K562 (cell line): ENCODE measurements around the gene COX19. TPM values are rescaled to one million over a fixed set of nuclear protein-coding genes. Genes with fewer than 3 reads are reported as not detected.

Experiments used
- ATAC-seq: fragments of 200-7000 bp; cut with Tn5 transposase; 3 replicates; pipeline ENCODE4 v1.9.1; 2020; ENCODE audit warnings: moderate library complexity
- BruUV-seq: library from RNA; stranded (reverse); fragments of 400-500 nt; replicated peaks from 2 replicates; lab custom pipeline; 2021; lab: Mats Ljungman, UMichigan
- CTCF ChIA-PET: fragments of 300-600 bp; formaldehyde crosslinking; extraction: SDS; loops from one replicate; lab custom pipeline; 2021; ENCODE audit warnings: low intra/inter-chr PET ratio; lab: Yijun Ruan, JAX
- POLR2A ChIA-PET: fragments of 300-600, 350-650 bp; sonication (Branson Sonifier 250); formaldehyde crosslinking; extraction: SDS; loops from one replicate; lab custom pipeline; 2021; ENCODE audit warnings: antibody characterized with exemption, inconsistent platforms; lab: Yijun Ruan, JAX
- DNase-seq, 4 experiments: peaks; one replicate each; pipeline versions ENCODE4 v3.0.0 to v3.0.0-alpha.2; 2011 to 2018; ENCODE audit warnings: low spot score in 3 of 4, mixed read lengths in 3 of 4; ENCODE audit errors: extremely low read depth in 1 of 4
- FAIRE-seq: peaks from 2 replicates; lab custom pipeline; 2011; peaks lifted over from hg19 to GRCh38; lab: Jason Lieb, UNC
- H2AFZ ChIP-seq: 2 replicates; pipeline ENCODE4 v1.6.0; 2011; ENCODE audit warnings: low read depth, low read length, control low read depth, inconsistent platforms
- H3K27ac ChIP-seq: fragments of 200-600 bp; 3 replicates; pipeline ENCODE4 v1.8.0; 2011; ENCODE audit warnings: low read depth, mild to moderate bottlenecking, control low read depth, inconsistent platforms, low read length, moderate library complexity, mixed read lengths; ENCODE audit errors: extremely low read depth
- H3K27me3 ChIP-seq, 2 experiments: fragments of 300-600 bp in 1 of 2; 2 replicates in 1 of 2; 3 replicates in 1 of 2; pipeline versions ENCODE4 v1.6.0 to v1.8.0; 2011; ENCODE audit warnings: inconsistent platforms in 2 of 2, low read length in 2 of 2, mild to moderate bottlenecking in 1 of 2, mixed read lengths in 1 of 2, moderate library complexity in 1 of 2; ENCODE audit not compliant: control insufficient read depth in 2 of 2, insufficient read depth in 2 of 2
- H3K36me3 ChIP-seq: fragments of 300-600 bp; 3 replicates; pipeline ENCODE4 v1.8.0; 2011; ENCODE audit warnings: mild to moderate bottlenecking, low read length, inconsistent platforms; ENCODE audit not compliant: control insufficient read depth, insufficient read depth
- H3K4me1 ChIP-seq, 2 experiments: fragments of 200-600 bp in 1 of 2; replicated peaks in 1 of 2; 2 replicates in 1 of 2; 3 replicates in 1 of 2; pipeline versions ENCODE4 v1.5.1 to v1.8.0; 2011; ENCODE audit warnings: inconsistent platforms in 2 of 2, low read length in 2 of 2, mild to moderate bottlenecking in 1 of 2, mixed read lengths in 1 of 2, moderate library complexity in 1 of 2; ENCODE audit not compliant: control insufficient read depth in 2 of 2, insufficient read depth in 2 of 2
- H3K4me2 ChIP-seq: 2 replicates; pipeline ENCODE4 v1.6.1; 2011; ENCODE audit warnings: low read length, control low read depth, inconsistent platforms, mixed read lengths; ENCODE audit not compliant: insufficient read depth
- H3K4me3 ChIP-seq: fragments of 200-600 bp; sonication (generic), shearing (Covaris generic); 2 replicates; pipeline ENCODE4 v1.5.1; 2016; ENCODE audit warnings: control low read depth, inconsistent platforms
- H3K79me2 ChIP-seq: fragments of 200-600 bp; 3 replicates; pipeline ENCODE4 v1.8.0; 2011; ENCODE audit warnings: low read length, inconsistent platforms; ENCODE audit not compliant: control insufficient read depth, insufficient read depth
- H3K9ac ChIP-seq, 2 experiments: 2 replicates each; pipeline versions ENCODE4 v1.6.0 to v1.6.1; 2011; ENCODE audit warnings: low read depth in 2 of 2, low read length in 2 of 2, control low read depth in 1 of 2, inconsistent platforms in 1 of 2, mild to moderate bottlenecking in 1 of 2, mixed read lengths in 1 of 2; ENCODE audit not compliant: insufficient read depth in 1 of 2
- H3K9me1 ChIP-seq: one replicate; pipeline ENCODE4 v1.6.0; 2011; ENCODE audit warnings: inconsistent platforms, mild to moderate bottlenecking, low read length, moderate library complexity; ENCODE audit not compliant: control insufficient read depth, insufficient read depth
- H3K9me3 ChIP-seq: replicated peaks from 2 replicates; pipeline ENCODE4 v1.5.1; 2011; ENCODE audit warnings: low read depth, low read length, inconsistent platforms; ENCODE audit not compliant: control insufficient read depth, insufficient read depth
- H4K20me1 ChIP-seq: replicated peaks from 2 replicates; pipeline ENCODE4 v1.6.1; 2011; ENCODE audit warnings: low read length, inconsistent platforms, mixed read lengths; ENCODE audit not compliant: control insufficient read depth, insufficient read depth
- BHLHE40 ChIP-seq: IDR thresholded peaks from 2 replicates; pipeline ENCODE4 v1.6.1; 2011; ENCODE audit warnings: low read length, improper control_type of control experiment
- E2F6 ChIP-seq, 2 experiments: IDR thresholded peaks; 2 replicates each; pipeline ENCODE4 v1.6.1; 2011; ENCODE audit warnings: borderline replicate concordance in 1 of 2, control low read depth in 1 of 2, low read depth in 1 of 2, low read length in 1 of 2, mild to moderate bottlenecking in 1 of 2, mixed read lengths in 1 of 2, moderate library complexity in 1 of 2; ENCODE audit not compliant: insufficient read depth in 1 of 2, insufficient read length in 1 of 2, poor library complexity in 1 of 2, severe bottlenecking in 1 of 2; ENCODE audit errors: extremely low read depth in 1 of 2
- HDAC8 ChIP-seq: fragments of 450-650 bp; IDR thresholded peaks from 2 replicates; pipeline ENCODE4 v1.6.1; 2016; ENCODE audit warnings: mild to moderate bottlenecking, missing genetic modification characterization, moderate library complexity, missing compliant biosample characterization
- HNRNPL ChIP-seq: fragments of 200-400 bp; formaldehyde crosslinking; IDR thresholded peaks from 2 replicates; pipeline ENCODE4 v1.6.1; 2017; ENCODE audit warnings: low read depth, mild to moderate bottlenecking, low read length
- ILK ChIP-seq: fragments of 450-650 bp; IDR thresholded peaks from 2 replicates; pipeline ENCODE4 v1.6.1; 2016; ENCODE audit warnings: missing genetic modification characterization, low read depth, mild to moderate bottlenecking, missing compliant biosample characterization, moderate library complexity, borderline replicate concordance
- IRF9 ChIP-seq: fragments of 450-650 bp; IDR thresholded peaks from 2 replicates; pipeline ENCODE4 v1.6.1; 2016; ENCODE audit warnings: missing biosample characterization, missing genetic modification characterization
- MAX ChIP-seq: sonication (generic); formaldehyde crosslinking; IDR thresholded peaks from 2 replicates; pipeline ENCODE4 v1.9.0; 2022; ENCODE audit warnings: mild to moderate bottlenecking, missing genetic modification reagents
- MTA2 ChIP-seq: fragments of 450-650 bp; IDR thresholded peaks from 2 replicates; pipeline ENCODE4 v1.6.1; 2016; ENCODE audit warnings: low read depth
- NR2C2 ChIP-seq, 2 experiments: fragments of 200-800 bp in 1 of 2; sonication (Bioruptor generic) in 1 of 2; sonication (generic) in 1 of 2; formaldehyde crosslinking in 1 of 2; IDR thresholded peaks; 2 replicates each; pipeline versions ENCODE4 v1.6.1 to v1.8.0; 2016 to 2022; ENCODE audit warnings: mild to moderate bottlenecking in 1 of 2, missing compliant biosample characterization in 1 of 2, missing genetic modification characterization in 1 of 2, missing genetic modification reagents in 1 of 2
- NR3C1 ChIP-seq: sonication (generic); formaldehyde crosslinking; IDR thresholded peaks from 2 replicates; pipeline ENCODE4 v1.8.1; 2022; ENCODE audit warnings: missing genetic modification reagents
- POLR2G ChIP-seq: fragments of 200-400 bp; formaldehyde crosslinking; IDR thresholded peaks from 2 replicates; pipeline ENCODE4 v1.6.1; 2017; ENCODE audit warnings: low read depth, mild to moderate bottlenecking, antibody characterized with exemption, low read length, moderate library complexity
- POLR3G ChIP-seq: IDR thresholded peaks from 2 replicates; pipeline ENCODE4 v1.6.1; 2011; ENCODE audit not compliant: insufficient read length, insufficient replicate concordance; ENCODE audit errors: extremely low read depth
- SMAD4 ChIP-seq: fragments of 250-450 bp; sonication (Bioruptor Pico); conservative IDR thresholded peaks from 2 replicates; pipeline ENCODE4 v1.8.0; 2021; ENCODE audit warnings: inconsistent platforms, mild to moderate bottlenecking, moderate library complexity
- ZBTB33 ChIP-seq: sonication (generic); formaldehyde crosslinking; IDR thresholded peaks from 2 replicates; pipeline ENCODE4 v1.8.1; 2023; ENCODE audit warnings: mild to moderate bottlenecking, missing genetic modification reagents
- WGBS: fragments of 100-300 bp; shearing (Covaris generic); methylation state at CpG from one replicate; pipeline ENCODE4 v1.1.6; 2016; ENCODE audit warnings: low coverage, mixed read lengths; ENCODE audit not compliant: insufficient coverage; ENCODE audit errors: missing lambda C conversion rate; 5-methylcytosine and 5-hydroxymethylcytosine counted together
- in situ Hi-C: fragments of 300-500 bp; cut with MboI; formaldehyde crosslinking; loops from 4 replicates; pipeline ENCODE4 v1.15.0; 2018; ENCODE audit warnings: inconsistent platforms, mixed read lengths
- intact Hi-C: fragments of 100-400 bp; cut with micrococcal nuclease; formaldehyde crosslinking; loops from 2 replicates; pipeline ENCODE4 v1.14.2; 2022
- polyA plus RNA-seq, 8 experiments: library from polyadenylated mRNA; depleted of rRNA in 4 of 8; stranded (reverse) in 5 of 8; unstranded in 3 of 8; fragments of >200 nt; fragmentation: Nextera tagmentation in 2 of 8; fragmentation: Illumina TruSeq in 1 of 8; extraction: Ambion mirVana in 2 of 8; extraction: Trizol in 1 of 8; gene quantifications; 2 replicates each; pipeline versions ENCODE4 v1.2.1 to v1.2.3, GENCODE V29; 2011 to 2014; ENCODE audit warnings: inconsistent platforms in 1 of 8, missing spikeins in 1 of 8
- total RNA-seq, 7 experiments: library from RNA; depleted of rRNA in 6 of 7; stranded (reverse); fragments of >200 nt in 6 of 7; fragmentation: Illumina TruSeq in 2 of 7; extraction: Trizol in 2 of 7; gene quantifications; 2 replicates each; pipeline versions ENCODE4 v1.2.1 to v1.2.3, GENCODE V29; 2011 to 2021; ENCODE audit warnings: low replicate concordance in 1 of 7

The COX19 gene
- total and polyA plus RNA-seq, 9 of the 15 experiments (the other 6 are each of a cell fraction or from before 2014, with no cell fraction given): 5.2 to 10.5 (median 7.9) TPM

- Histone ChIP-seq H3K4me3 (no peak overlapping the region), H4K20me1 (0 out of 2 replicates have a peak, but pooled peaks cover 3% of the 10 kb centered on the region), H3K27ac (no peak overlapping the region), H3K9ac (peak overlapping the region in 1 of 2 experiments; percentile 48; a peak in 1 of 4 replicates), H3K4me1 (peaks cover 0 to 81% of the 10 kb centered on the region in 2 experiments; a peak in 2 of 5 replicates), H3K9me3 (no peaks in the 10 kb centered on the region), H3K36me3 (no peaks in the 10 kb centered on the region), H3K4me2 (no peak overlapping the region), H3K9me1 (peaks cover 2% of the 10 kb centered on the region), H2AFZ (0 out of 2 replicates have a peak overlapping the region, but pooled peaks have one; percentile 65), H3K79me2 (no peaks in the 10 kb centered on the region), H3K27me3 (peaks cover 5 to 27% of the 10 kb centered on the region in 2 experiments; a peak in 4 of 5 replicates)
- ATAC-seq (no peak), FAIRE-seq (no peak), DNase-seq (no peak)
- POLR2A ChIA-PET: interaction anchor here (0.7 to 1.1 kb wide), 2 partner anchors 9 to 461 kb away, joined by 3 to 4 read pairs; no protein-coding TSS in a partner anchor
- WGBS: 42% methylated on average over 29 of the region's 56 CpGs
- CTCF ChIA-PET: no interaction called here
- BruUV-seq: no TSS peak
- in situ Hi-C loops (loop anchor here (25.0 kb wide), 1 partner anchor 175 kb away; the partner anchor contains the start of gene ZFAND2A), intact Hi-C loops (no loop called here)
- TF ChIP-seq NR2C2 (CRISPR knock-in tag; IDR thresholded peaks at IDR 0.05) (no peak), NR2C2 (tag; IDR thresholded peaks at IDR 0.05) (no peak), IRF9 (tag) (no peak), NR3C1 (CRISPR knock-in tag) (0 out of 2 replicates have a peak, but pooled peaks have one; percentile 47), POLR2G (peak; percentile 36; the same call in 1 of the 2 replicates), ZBTB33 (peak; percentile 96), HDAC8 (no peak), E2F6 (IDR thresholded peaks at IDR 0.05; ENCODE audit: borderline replicate concordance in 1 of 2, extremely low read depth in 1 of 2, insufficient read depth in 1 of 2, insufficient read length in 1 of 2, low read depth in 1 of 2, low read length in 1 of 2, poor library complexity in 1 of 2, severe bottlenecking in 1 of 2) (peak in 1 of 2 experiments; percentile 64), SMAD4 (CRISPR knock-in tag) (no peak), POLR3G (no peak), ILK (tag) (no peak), MTA2 (no peak), MAX (CRISPR knock-in tag) (peak; percentile 58; the same call in 1 of the 2 replicates), BHLHE40 (peak; percentile 71), HNRNPL (peak; percentile 65; the same call in 1 of the 2 replicates)
Measured at GRCh38 chr7:986766-987751, 11.7 kb upstream of the COX19 start.
